GM19395 (cell line): Measurements from ENCODE around the gene NFIL3.
"Not testable (repeated sequence)": the region's sequence is repeated elsewhere in the genome, so short reads cannot be mapped to it uniquely, and the experiment has no call there.

Experiments
- ATAC-seq: cut with Tn5 transposase; IDR thresholded peaks from one replicate; pipeline ENCODE4 v1.9.1; 2021; ENCODE audit warnings: mild to moderate bottlenecking, moderate library complexity; ENCODE audit not compliant: unreplicated experiment

The NFIL3 gene

DNA sequence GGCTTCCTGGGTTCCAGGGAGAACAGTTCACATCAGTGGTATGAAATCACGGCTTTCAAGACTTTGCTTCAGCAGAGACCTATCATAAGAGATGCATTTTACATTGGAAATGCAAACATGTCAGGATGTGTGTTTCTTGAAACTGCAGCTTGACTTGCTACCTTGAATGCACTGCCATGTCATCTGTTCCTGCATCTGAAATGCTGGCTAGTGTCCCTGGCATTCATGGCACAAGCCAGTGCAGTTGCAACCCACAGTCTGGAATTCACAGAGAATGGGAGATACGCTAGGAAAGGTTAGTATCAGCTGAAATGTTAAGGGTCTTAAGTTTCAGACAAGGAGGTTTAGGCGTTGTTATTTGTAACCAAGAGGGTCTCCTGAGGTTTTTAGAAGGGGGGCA lies 24.7 kb downstream of the NFIL3 start:
- no peak for ATAC-seq

DNA sequence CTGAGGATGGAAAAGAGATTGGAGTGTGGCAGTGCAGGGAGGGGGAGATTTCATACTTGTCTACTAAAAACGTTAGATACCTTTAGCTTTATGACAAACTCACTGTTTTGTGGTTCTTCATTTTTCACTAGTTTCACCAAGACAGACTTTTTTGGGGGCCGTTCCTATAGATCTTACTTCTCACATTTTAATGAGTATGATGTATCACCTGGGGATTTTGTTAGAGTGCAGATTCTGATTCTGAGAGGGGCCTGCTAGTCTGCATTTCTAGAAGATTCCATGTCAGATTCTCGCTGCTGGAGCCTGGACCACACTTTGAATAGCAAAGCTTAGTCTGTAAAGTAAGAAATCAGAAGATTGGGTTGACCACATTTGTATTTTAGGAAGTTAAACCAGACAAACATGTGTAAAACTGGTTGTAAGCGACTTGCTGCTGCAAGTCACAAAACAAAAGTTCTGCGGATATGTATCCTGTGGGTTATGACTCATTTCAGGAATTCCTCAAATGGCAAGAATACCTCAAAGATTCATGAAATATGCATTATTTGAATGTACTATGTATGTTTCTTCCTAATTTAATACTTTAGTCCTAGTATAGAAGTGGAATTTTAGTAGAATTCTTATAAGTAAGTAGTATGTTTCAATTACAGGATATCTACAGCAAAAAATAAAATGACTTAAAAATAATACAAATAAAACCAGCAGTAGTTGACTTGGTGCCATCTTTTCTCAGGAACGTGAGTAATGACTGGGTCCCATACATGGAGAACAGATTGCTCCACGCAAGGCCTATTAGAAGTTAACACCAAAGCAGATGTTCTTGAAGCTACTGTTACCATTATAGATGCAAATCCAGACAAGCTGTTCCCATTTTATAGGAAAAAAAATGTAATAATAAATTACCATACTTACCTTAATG lies 27.8 kb downstream of the NFIL3 start:
- ATAC-seq, result peak; percentile 86

DNA sequence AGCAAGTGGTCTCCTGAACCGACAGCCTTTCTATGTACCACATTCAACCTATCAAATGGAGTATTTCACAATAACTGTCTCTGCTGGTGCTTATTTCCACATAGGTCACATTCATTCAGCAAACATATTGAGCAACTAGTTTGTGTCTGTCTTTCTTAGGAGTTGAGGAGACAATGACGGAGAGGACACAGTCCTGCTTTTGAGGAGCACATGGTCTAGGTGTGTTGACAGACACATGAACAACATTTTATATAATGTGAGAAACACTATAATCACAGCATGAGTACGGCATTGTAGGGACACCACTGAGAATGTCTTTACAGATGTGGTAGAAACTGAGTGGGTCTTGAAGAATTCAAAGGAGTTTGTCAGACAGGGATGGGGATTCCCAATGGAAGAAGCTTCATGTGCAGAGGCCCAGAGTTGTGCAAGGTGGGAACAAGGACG lies 28.5 kb downstream of the NFIL3 start:
- no peak for ATAC-seq

DNA sequence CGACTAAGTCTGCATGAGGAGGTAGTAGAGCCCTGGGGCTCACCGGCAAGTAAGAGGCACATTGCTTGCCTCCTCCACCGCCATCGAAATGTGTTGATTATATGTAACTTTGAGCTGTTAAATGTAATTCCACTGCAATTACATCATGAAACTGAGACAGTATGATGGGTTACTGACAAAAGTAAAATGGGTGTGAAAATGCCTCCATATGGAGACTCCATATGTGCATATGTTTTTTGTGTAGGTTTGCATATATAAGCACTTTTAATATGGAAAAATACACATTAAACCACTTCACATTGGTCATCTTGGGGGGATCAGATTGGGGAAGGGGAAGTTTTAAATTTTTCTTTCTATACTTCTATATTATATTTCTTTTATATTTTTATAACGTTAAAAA lies 29.8 kb downstream of the NFIL3 start:
- ATAC-seq, result no peak

DNA sequence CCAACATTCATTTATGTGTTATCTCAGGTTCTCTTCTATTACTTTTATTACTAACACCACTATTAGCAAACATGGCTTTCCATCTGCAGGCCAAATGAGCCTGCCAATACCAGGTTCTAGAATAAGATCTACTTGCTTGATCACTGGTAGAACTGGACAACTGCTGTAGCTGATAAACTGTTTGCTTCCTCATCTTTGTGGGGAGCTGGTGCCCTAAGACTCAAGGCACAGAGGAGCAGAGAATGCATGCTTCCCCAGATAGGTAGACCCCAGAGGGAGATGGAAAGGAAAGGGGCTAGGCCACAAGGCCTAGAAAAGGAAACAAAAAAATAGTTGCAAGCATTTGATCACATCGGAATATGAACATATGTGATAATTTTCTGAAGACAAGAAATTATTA lies 31.2 kb downstream of the NFIL3 start:
- ATAC-seq, result no peak

DNA sequence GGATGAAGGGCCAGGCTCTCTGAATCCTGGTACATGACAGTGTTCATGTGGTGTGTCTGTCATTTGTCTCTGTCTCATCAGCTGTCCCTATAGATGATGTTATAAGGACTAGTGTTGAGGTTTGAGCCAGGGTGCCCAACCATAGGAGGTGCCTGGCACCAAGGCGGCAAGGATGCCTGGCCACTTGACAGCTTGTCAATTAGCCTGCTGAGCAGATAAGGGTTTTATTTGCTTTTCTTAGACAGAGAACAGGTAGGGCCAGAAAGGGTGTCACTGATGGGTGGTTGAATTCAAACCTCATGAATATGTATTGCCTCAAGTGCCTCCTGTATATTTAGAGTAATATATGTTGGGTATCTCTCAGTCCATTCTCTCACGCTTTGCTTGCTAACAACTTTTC lies 31.8 kb downstream of the NFIL3 start:
- no peak for ATAC-seq

DNA sequence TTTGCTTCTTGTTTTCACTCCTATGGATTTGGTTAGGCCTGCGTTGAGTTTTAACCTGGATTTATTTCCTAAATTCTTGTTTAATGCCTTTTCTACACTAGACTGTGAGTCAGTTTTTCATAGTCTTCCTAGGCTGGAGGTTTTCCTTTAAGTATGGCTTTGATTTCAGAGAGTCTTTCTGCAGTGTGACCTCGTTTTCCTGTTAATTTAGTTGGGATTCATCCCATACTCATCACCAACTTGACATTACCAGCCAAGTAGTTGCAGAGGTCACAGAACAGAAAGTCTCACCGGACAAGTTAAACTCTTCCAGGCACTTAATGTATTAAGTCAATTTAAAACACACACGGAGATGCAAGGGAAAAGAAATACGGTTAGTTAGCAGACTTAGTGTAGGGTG lies 32.2 kb downstream of the NFIL3 start:
- no peak for ATAC-seq

DNA sequence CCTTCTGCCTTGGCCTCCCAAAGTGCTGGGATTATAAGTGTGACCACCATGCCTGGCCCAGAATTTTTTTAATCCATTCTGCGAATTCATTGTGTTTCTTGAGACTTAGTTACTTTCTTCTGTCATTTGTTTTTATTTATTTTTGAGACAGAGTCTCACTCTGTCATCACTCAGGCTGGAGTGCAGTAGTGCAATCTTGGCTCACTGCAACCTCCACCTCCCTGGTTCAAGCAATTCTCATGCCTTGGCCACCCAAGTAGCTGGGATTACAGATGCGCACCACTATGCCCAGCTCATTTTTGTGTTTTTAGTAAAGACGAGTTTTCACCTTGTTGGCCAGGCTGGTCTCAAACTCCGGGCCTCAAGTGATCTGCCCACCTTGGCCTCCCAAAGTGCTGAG lies 33.9 kb downstream of the NFIL3 start:
- not testable (repeated sequence) for ATAC-seq

DNA sequence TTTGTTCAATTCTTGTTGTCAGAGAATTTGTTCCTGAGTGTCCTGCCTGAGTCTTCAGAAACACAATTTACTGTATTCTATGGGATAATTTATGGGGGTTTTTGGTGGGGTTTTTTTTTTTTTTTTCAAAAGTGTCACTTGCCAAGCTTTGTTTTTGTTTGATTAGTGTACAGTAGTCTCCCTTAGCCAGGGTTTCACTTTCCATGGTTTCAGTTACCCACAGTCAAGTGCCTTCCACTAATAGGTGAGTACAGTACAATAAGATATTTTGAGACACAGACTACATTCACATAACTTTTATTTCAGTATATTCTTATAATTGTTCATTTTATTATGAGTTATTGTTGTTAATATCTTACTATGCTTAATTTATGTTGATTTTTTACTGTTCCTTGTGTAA lies 36.9 kb downstream of the NFIL3 start:
- ATAC-seq, result no peak

DNA sequence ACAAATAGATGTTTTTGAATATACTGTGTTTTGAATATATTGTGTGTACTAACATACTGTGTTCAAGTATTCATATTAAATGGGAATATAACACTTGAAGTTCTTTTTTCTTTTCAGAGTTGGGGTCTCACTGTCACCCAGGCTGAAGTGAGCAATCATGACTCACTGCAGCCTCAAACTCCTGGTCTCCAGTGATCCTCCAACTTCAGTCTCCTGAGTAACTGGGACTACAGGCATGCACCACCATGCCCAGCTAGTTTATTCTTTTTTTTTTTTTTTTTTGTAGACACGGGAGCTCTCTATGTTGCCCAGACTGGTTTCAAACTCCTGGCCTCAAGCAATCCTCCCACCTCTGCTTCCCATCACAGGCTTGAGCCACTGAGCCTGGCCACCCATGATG lies 38.7 kb downstream of the NFIL3 start:
- no peak for ATAC-seq

DNA sequence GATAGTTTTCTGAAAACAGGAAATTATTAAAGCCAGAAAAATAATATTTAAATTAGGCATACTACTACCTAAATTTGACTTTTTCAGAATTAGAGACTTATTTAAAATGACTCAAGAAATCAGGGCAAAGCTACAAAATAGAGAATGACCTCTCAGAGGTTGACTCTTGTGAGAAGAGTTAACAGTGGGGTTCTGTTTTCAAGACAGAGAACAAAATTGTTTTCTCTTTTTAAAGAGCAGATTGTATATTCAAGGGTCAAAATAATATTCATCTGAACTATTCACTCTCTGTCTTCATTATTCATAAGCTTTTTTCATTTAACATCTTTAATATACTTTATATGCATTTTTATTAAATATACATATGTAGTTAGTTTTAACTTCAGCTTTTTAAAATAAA lies 40.1 kb downstream of the NFIL3 start:
- ATAC-seq, result no peak

DNA sequence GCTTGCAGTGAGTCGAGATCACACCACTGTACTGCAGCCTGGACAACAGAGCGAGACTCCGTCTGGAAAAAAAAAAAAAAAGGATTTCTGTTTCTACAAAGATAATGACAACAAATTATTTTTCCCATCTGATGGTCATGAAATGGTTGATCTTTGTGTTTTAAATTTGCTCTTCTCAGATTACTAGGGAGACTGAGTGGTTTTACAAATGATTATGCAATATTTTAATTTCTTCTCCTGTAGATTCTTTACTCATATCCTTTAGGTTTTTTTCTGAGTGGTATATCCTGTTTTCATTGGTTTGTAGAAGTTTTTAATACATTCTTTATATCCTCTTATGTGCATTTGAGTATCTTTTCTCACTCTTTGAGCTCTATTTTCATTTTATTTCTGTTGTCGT lies 41.3 kb downstream of the NFIL3 start:
- ATAC-seq, result no peak

DNA sequence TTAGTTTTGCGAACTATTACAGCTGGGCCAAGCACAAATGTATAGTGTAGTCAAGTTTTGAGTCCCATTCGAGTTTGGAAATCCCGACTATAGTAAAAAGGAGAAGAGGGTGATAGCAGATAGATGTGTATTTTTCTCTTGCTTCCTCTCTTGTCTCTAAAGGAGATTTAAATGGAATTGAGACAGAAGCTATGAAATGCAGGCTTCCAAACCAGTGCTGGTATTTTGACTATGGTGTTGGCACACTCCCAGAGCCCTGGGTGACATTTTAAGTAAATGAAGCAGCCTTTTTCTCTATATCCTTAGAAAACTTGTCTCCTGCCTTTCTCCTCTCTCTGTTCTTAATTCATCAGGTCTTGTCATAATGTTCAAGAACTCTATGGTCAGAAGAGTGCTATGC lies 44.2 kb downstream of the NFIL3 start:
- no peak for ATAC-seq

DNA sequence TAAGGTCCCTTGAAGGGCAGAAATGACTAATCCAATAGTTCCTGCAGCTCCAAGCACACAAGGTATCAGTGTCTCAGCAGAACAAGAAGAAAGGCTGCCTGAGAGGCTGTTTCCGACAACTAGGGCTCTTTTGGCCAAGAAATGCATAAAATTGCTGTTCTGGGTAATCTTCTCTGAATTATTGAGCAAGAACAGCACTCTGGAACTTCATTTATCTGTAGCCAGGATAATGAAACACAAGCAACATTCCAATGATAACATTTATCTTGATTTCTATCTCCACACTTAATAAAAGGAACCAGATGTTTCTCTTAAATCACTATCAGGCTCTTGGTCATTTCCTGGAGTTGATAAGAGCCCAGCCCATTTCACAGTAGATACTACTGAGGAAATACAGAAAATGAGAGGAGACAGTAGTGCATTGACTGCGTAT lies 44.9 kb downstream of the NFIL3 start:
- ATAC-seq, result no peak

DNA sequence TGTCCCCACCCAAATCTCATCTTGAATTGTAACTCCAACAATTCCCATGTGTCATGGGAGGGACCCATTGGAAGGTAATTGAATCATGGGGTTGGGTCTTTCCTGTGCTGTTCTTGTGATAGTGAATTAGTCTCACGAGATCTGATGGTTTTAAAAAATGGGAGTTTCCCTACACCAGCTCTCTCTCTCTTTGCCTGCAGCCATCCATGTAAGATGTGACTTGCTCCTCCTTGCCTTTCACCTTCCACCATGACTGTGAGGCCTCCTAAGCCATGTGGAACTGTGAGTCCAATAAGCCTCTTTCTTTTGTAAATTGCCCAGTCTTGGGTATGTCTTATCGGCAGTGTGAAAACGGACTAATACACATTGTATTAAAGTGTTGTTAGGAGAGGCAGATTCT lies 45.6 kb downstream of the NFIL3 start:
- not testable (repeated sequence) for ATAC-seq

DNA sequence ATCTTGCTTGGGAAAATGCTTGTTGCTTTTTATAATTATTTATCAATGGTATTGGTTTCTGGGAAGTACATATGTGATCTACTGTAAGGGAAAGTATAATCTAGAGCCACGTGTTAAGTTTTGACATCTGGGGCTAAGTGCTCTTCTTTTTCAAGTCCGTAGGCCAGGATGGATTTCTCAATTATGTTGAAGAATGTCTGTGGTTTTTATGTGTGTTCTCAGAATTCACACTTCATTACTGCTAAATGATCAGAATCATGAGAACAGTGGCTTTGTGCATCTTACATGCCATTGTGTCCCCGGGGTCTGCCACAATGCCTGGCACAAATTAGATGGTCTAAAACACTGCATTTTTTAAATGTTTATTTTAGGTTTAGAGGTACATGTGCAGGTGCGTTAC lies 47.4 kb downstream of the NFIL3 start:
- ATAC-seq, result no peak

DNA sequence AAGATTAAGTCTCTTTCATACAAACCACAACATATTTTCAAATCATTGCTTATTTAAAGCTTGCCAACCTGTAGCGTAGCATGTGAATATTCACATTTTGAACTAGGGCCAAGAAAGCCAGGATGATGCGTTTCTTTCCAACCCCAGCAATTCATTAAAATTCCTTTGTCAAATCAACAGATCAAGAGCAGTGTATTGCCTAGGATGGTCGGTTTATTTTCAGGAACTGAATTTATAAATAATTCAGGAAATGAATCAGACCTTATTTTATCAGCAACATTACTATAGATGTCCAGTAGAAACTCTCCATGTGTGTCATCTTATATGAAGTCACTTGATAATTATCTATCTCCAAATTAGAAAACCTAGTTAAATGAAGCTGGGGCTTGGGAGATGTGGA lies 48.7 kb downstream of the NFIL3 start:
- ATAC-seq, result no peak

DNA sequence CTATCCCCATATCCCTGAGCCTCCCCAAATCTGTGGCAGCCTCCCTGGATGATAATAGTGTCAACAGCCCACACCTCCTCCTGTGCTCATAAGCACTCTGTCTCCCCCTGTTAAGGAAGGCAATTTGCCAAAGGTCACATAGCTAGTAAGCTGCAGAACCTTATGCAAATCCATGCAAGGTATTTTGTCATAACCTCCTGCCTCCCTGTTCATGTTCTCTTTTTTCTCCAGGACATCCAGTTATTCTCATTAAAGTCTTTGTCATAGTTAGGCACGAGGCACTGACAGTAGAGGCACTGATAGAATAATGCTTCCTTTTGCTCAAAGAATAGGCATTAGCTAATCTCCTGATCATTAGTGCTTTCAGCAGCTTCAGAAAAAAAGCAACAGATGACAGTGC lies 51.7 kb downstream of the NFIL3 start:
- ATAC-seq, result no peak

DNA sequence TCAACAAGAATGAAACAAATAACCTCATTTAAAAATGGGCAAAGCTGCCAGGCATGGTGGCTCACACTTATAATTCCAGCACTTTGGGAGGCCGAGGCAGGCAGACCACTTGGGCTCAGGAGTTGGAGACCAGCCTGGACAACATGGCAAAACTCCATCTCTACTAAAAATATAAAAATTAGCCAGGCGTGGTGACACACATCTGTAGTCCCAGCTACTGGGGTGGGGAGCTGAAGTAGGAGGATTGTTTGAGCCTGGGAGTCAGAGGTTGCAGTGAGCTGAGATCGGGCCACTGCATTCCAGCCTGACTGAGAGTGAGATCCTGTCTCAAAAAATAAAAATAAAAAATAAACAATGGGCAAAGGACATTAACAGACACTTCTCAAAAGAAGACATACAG lies 53.6 kb downstream of the NFIL3 start:
- ATAC-seq, result not testable (repeated sequence)

DNA sequence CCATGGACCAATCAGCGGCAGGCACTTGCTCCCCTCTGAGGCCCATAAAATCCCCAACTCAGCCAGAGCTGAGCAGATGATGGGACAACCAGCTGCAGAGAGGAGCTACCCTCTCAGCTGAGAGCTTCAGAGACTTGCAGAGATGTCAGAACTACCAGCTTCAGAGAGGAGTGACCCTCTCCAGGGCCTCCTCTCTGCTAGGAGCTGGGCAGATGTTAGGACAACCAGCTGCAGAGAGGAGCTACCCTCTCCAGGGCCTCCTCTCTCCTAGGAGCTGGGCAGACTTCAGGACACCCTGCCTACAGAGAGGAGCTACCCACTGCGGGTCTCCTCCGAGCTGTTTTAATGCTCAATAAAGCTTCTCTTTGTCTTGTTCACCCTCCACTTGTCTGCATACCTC lies 58.9 kb downstream of the NFIL3 start:
- no peak for ATAC-seq

DNA sequence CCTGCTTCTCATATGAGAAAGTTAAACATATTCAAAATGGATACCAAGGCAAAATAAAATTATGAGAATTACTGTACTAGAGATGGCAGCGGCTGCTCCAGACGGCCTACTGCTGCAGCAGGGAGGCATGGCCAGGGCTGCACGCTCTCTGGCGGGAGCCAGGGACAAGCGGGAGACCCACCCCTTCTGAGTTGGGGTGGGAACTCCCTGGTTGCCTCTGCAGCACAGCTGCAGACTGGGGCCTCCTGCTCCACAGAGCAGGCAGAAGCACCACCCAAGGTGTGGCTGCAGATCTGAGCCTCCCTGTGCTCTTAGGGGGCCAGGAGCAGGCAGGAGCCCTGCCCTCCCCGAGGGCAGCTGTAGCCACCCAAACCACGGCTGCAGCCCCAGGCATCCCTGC lies 59.6 kb downstream of the NFIL3 start:
- no peak for ATAC-seq

DNA sequence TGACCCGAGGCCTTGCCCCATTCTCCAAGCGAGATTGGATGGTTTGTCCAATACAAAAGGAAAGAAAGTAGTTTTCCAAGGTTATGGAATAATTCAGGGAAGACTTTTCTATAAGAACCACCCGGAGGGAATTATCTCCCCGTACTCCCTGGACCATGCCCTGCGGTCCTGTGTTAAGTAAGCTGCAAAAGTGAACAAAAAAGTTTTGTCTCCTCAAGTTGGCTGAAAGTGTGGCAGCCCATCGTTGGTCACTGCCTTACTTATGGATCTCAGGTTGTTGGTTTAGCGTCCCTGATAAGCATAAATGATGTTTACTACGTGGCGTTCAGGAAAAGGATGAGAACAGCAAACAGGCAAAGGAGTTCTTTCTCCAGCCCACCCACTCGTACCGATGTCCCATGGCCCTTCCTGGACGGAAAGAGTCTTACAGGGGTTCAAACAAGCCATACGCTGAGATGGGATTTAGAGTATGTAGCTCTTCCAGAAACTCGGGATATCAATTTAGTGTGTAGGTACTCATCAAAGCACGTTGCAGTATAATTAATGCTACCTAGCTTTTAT lies 61.5 kb downstream of the NFIL3 start:
- ATAC-seq, result no peak
